ENCODE results near the gene MAPK9. TPM values are rescaled to one million over a fixed set of nuclear protein-coding genes. Genes with fewer than 3 reads are reported as not detected.
A peak's percentile ranks its signal among the peaks of the same experiment; 100 is the strongest.

Gene MAPK9
- total and polyA plus RNA-seq, 12 donors = 13.9 to 47.4 (median 40.3) TPM

DNA sequence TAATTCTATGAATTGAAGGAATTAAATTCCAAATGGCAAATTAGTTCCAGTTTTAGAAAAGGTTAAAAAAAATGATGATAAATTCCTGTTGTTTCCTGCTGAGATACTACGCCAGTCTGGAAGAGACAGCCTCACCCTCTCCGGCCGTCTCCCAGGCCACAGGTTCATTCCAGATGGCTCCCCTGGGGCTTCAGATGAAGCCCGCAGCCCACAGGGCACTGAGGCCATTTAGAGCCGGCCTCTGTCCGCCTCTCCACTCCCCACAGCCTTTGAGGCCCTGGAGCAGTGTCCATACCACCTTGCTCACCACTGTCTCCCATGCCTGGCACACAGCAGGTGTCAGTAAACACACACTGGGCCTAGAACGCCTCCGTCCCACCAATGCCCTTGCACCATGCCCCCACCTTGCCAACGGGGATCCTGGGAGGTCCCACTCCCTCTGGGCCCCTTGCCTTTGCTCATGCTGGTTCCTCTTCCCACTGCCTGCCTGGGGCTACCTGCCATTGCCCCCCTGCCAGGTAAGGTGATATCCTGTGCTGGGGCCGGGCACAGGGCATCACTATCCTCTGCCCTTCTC, 35.2 kb upstream of the MAPK9 start:
- no peak for DNase-seq
- H3K4me3 ChIP-seq = no peak overlapping the region

DNA sequence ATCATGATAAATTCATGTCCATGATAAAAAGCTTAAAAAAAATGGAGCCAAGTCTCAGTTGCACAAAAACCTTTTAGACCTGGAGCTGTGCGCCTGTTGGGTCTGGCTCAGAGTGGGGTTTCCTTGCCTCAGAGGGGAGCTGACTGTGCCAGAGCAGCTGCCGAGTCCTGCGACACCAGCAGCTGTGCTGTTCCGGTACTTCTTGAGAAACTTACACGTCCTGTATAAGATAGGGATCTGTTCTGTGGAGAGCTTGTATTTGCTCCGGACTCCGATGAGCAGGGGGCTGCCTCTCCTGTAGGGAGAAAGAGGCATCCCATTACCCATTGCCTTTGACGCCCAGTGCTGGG, 32.7 kb upstream of the MAPK9 start:
- intact Hi-C loops (cut with DNase I) = loop anchor here in 2 of 10 donors (10.0 kb wide), 1 partner anchor 200 kb away; no protein-coding TSS in a partner anchor
- H3K27ac ChIP-seq = no peak overlapping the region
- no peak overlapping the region for H3K4me3 ChIP-seq
- peak in 2 of 8 donors; percentile 39 to 42 for ATAC-seq
- DNase-seq = no peak
- 77 to 79% methylated on average over 8 of the region's 8 CpGs for WGBS, 2 donors
- TF ChIP-seq, protein P1, sequence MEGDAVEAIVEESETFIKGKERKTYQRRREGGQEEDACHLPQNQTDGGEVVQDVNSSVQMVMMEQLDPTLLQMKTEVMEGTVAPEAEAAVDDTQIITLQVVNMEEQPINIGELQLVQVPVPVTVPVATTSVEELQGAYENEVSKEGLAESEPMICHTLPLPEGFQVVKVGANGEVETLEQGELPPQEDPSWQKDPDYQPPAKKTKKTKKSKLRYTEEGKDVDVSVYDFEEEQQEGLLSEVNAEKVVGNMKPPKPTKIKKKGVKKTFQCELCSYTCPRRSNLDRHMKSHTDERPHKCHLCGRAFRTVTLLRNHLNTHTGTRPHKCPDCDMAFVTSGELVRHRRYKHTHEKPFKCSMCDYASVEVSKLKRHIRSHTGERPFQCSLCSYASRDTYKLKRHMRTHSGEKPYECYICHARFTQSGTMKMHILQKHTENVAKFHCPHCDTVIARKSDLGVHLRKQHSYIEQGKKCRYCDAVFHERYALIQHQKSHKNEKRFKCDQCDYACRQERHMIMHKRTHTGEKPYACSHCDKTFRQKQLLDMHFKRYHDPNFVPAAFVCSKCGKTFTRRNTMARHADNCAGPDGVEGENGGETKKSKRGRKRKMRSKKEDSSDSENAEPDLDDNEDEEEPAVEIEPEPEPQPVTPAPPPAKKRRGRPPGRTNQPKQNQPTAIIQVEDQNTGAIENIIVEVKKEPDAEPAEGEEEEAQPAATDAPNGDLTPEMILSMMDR (IDR thresholded peaks at IDR 0.05) = no peak
- no peaks in the 10 kb centered on the region for H3K9me3 ChIP-seq
- no peaks in the 10 kb centered on the region for H3K27me3 ChIP-seq
- H3K4me1 ChIP-seq = peaks cover 0 to 1% (median 0%) of the 10 kb centered on the region in 9 donors
- H3K36me3 ChIP-seq = peaks cover 0 to 36% (median 0%) of the 10 kb centered on the region in 9 donors

More for the DNA sequence above, 35.2 kb upstream of the MAPK9 start:
- TF ChIP-seq, protein P1 (IDR thresholded peaks at IDR 0.05) = no peak
- Histone ChIP-seq H3K27ac (no peak overlapping the region), H3K9me3 (no peaks in the 10 kb centered on the region), H3K27me3 (peaks cover 0 to 7% (median 0%) of the 10 kb centered on the region in 7 donors), H3K36me3 (peaks cover 0 to 37% (median 0%) of the 10 kb centered on the region in 9 donors), H3K4me1 (peaks cover 0 to 13% (median 0%) of the 10 kb centered on the region in 9 donors)
- no peak for ATAC-seq
- intact Hi-C loops (cut with DNase I) = loop anchor here in 5 of 10 donors (5.0 to 10.0 kb wide), 2 partner anchors 200 to 202 kb away; no protein-coding TSS in a partner anchor
- WGBS, 2 donors = 84 to 85% methylated on average over 10 of the region's 10 CpGs

DNA sequence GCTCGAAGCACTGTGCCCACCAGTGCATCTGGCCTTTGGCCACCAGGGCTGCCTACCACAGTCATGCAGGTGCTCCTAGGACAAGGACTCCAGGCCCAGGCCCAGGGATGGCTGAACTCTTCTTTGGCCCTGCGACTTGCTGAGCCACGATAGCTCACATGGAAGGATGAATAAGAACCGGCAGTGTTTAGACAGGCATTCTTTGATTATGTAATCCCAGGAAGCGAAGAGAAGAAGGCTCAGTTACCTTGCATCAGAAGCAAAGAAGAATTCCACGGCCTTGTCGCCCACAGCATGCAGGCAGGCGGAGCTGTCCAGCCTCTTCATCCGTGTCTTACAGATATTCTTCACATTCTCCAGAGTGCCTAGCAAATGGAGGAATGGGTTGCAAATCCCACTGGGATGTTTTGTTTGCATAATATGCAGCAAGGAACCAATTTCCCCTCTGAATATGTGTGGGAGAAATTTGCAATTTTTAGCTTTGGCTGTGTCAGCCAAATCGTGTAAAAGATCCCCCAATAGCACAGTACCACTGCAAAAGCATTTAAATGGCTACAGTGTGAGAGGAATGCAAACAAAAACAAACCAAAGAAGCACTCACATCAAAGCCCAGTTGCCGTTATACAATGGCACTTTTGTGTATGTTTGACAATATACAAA, 32.2 kb upstream of the MAPK9 start:
- no peaks in the 10 kb centered on the region for H3K9me3 ChIP-seq
- H3K4me1 ChIP-seq = no peaks in the 10 kb centered on the region
- no peak for ATAC-seq
- intact Hi-C loops (cut with DNase I) = loop anchor here in 2 of 10 donors (10.0 kb wide), 1 partner anchor 199 kb away; no protein-coding TSS in a partner anchor
- no peaks in the 10 kb centered on the region for H3K27me3 ChIP-seq
- TF ChIP-seq, protein P1 (IDR thresholded peaks at IDR 0.05) = no peak
- H3K36me3 ChIP-seq = peaks cover 0 to 31% (median 0%) of the 10 kb centered on the region in 9 donors
- WGBS, 2 donors = 70 to 72% methylated on average over 11 of the region's 11 CpGs
- H3K27ac ChIP-seq = no peak overlapping the region
- H3K4me3 ChIP-seq = no peak overlapping the region
- DNase-seq = no peak

DNA sequence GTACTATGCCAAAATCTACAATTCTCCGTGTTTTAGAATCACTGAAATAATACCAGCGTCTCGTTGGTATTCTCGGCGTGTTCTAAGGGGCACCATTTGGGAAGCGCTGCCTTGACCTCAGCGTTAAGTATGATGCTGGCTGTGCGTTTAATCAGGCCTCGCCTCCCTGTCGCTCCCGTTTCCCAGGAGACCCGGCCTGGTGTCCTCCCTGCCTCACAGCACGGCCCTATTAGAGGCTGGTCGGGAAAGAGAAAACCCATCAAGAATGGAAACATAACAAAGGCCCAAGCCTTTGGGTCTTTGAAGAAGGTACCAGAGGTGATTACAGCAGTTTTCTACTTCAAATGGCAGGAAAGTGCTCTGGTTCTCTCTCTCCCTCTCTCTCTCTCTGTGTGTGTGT, 31.3 kb upstream of the MAPK9 start:
- Histone ChIP-seq H3K4me3 (no peak overlapping the region), H3K27ac (no peak overlapping the region), H3K4me1 (no peaks in the 10 kb centered on the region), H3K36me3 (peaks cover 0 to 26% (median 0%) of the 10 kb centered on the region in 9 donors), H3K9me3 (no peaks in the 10 kb centered on the region), H3K27me3 (no peaks in the 10 kb centered on the region)
- DNase-seq (no peak), ATAC-seq (no peak)
- intact Hi-C loops (cut with DNase I) = loop anchor here in 2 of 10 donors (10.0 kb wide), 1 partner anchor 198 kb away; no protein-coding TSS in a partner anchor
- WGBS, 2 donors = 86 to 90% methylated on average over 14 of the region's 14 CpGs
- TF ChIP-seq, protein P1 (IDR thresholded peaks at IDR 0.05) = no peak

Data from heart right ventricle (tissue), 16 donors.